Natural killer cell (primary cell): Measurements from ENCODE around the gene PPDPF. TPM values are rescaled to one million over a fixed set of nuclear protein-coding genes. Genes with fewer than 3 reads are reported as not detected.

Source experiments
- ATAC-seq, 3 donors: fragments of 150-1000 bp in 2 of 3; fragments of 200-7000 bp in 1 of 3; cut with Tn5 transposase; 1 replicate in 1 of 3; 2 replicates in 2 of 3; pipeline ENCODE4 v1.10.0; 2021; ENCODE audit warnings: mild to moderate bottlenecking in 2 of 3, moderate library complexity in 2 of 3
- DNase-seq, 2 donors: peaks; one replicate each; pipeline versions ENCODE4 v3.0.0 to v3.0.0-alpha.2; 2013 to 2021; ENCODE audit warnings: mixed read lengths in 1 of 2
- H3K27ac ChIP-seq: one replicate; pipeline ENCODE4 v1.5.1; 2013; ENCODE audit warnings: mild to moderate bottlenecking, low read length
- H3K27me3 ChIP-seq: one replicate; pipeline ENCODE4 v1.6.1; 2013; ENCODE audit warnings: low read length; ENCODE audit not compliant: control insufficient read depth, insufficient read depth
- H3K36me3 ChIP-seq: one replicate; pipeline ENCODE4 v1.6.1; 2013; ENCODE audit warnings: low read length; ENCODE audit not compliant: control insufficient read depth, insufficient read depth
- H3K4me1 ChIP-seq: one replicate; pipeline ENCODE4 v1.6.1; 2013; ENCODE audit warnings: low read length; ENCODE audit not compliant: control insufficient read depth, insufficient read depth
- H3K4me3 ChIP-seq: one replicate; pipeline ENCODE4 v1.5.1; 2013; ENCODE audit warnings: low read length
- H3K9me3 ChIP-seq: one replicate; pipeline ENCODE4 v1.6.1; 2013; ENCODE audit warnings: low read length; ENCODE audit not compliant: control insufficient read depth, insufficient read depth
- H3K27ac Mint-ChIP-seq, 2 donors: one replicate each; pipeline ENCODE4 v1.8.0; 2022; ENCODE audit warnings: mild to moderate bottlenecking in 2 of 2, mixed read lengths in 2 of 2, moderate library complexity in 1 of 2
- H3K27me3 Mint-ChIP-seq, 2 donors: one replicate each; pipeline ENCODE4 v1.8.0; 2022; ENCODE audit warnings: low read depth in 2 of 2, mixed read lengths in 2 of 2
- H3K36me3 Mint-ChIP-seq: one replicate; pipeline ENCODE4 v1.8.0; 2022; ENCODE audit warnings: mixed read lengths
- H3K4me1 Mint-ChIP-seq, 2 donors: one replicate each; pipeline ENCODE4 v1.8.0; 2022; ENCODE audit warnings: mixed read lengths in 2 of 2
- H3K4me3 Mint-ChIP-seq: one replicate; pipeline ENCODE4 v1.8.0; 2022; ENCODE audit warnings: mild to moderate bottlenecking, moderate library complexity, mixed read lengths
- H3K9me3 Mint-ChIP-seq, 2 donors: one replicate each; pipeline ENCODE4 v1.8.0; 2022; ENCODE audit warnings: mixed read lengths in 2 of 2
- WGBS: methylation state at CpG from one replicate; pipeline ENCODE4 v1.1.7; 2013; ENCODE audit warnings: missing lambda C conversion rate; ENCODE audit not compliant: insufficient coverage; 5-methylcytosine and 5-hydroxymethylcytosine counted together
- intact Hi-C: fragments of 100-400 bp; cut with micrococcal nuclease; formaldehyde crosslinking; loops from one replicate; pipeline ENCODE4 v1.14.2; 2022
- total RNA-seq, 4 donors: library from RNA; stranded (reverse); fragments of 120-200 nt in 1 of 4; gene quantifications; one replicate each; pipeline versions ENCODE4 v1.2.3 to v1.2.4, GENCODE V29; 2013 to 2022
- TF ChIP-seq, protein P1 (sequence below): fragments of 200-600 bp; IDR thresholded peaks from one replicate; pipeline ENCODE4 v1.8.0; 2022; ENCODE audit warnings: antibody characterized with exemption

The PPDPF gene
- total RNA-seq, 3 donors from 2014 or later (not counting 1 experiment from before 2014, with no cell fraction given) = 95.5 to 197 (median 159) TPM

DNA sequence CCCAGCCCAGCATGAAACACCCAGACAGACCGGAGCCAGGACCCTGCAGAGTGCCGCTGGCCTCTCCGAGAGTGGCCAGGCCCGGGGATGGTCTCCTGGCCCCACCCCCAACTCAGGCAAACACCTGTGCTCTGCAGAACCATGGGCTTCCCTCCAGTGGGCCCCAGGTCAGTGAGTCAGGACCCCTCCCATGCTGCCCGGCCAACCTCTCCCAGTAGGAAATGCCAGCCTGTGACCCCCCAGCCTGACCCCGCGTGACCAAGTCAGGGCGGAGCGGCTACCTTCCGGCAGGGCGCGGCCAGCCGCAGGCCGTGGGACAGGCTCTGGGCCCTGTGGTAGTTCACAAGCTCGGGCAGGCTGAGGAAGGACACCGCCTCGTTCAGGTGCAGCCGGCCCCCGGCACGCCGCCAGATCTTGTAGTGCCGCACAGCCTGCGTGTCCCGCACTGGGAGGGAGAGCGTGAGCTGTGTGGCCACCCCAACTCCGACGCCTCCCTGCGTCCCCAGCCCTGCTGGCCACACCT is 13.4 kb downstream of the PPDPF start:
- Mint-ChIP-seq H3K9me3 (no peaks in the 10 kb centered on the region), H3K4me3 (no peak overlapping the region), H3K36me3 (no peaks in the 10 kb centered on the region), H3K27ac (no peak overlapping the region), H3K27me3 (peaks cover 0 to 4% of the 10 kb centered on the region in 2 donors), H3K4me1 (peaks cover 0 to 20% of the 10 kb centered on the region in 2 donors)
- Histone ChIP-seq H3K27ac (no peak overlapping the region), H3K36me3 (no peaks in the 10 kb centered on the region), H3K4me3 (no peak overlapping the region), H3K9me3 (no peaks in the 10 kb centered on the region), H3K4me1 (peaks cover 25% of the 10 kb centered on the region), H3K27me3 (no peaks in the 10 kb centered on the region)
- TF ChIP-seq, protein P1, sequence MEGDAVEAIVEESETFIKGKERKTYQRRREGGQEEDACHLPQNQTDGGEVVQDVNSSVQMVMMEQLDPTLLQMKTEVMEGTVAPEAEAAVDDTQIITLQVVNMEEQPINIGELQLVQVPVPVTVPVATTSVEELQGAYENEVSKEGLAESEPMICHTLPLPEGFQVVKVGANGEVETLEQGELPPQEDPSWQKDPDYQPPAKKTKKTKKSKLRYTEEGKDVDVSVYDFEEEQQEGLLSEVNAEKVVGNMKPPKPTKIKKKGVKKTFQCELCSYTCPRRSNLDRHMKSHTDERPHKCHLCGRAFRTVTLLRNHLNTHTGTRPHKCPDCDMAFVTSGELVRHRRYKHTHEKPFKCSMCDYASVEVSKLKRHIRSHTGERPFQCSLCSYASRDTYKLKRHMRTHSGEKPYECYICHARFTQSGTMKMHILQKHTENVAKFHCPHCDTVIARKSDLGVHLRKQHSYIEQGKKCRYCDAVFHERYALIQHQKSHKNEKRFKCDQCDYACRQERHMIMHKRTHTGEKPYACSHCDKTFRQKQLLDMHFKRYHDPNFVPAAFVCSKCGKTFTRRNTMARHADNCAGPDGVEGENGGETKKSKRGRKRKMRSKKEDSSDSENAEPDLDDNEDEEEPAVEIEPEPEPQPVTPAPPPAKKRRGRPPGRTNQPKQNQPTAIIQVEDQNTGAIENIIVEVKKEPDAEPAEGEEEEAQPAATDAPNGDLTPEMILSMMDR = no peak
- DNase-seq = no peak
- WGBS = 91% methylated on average over 28 of the region's 28 CpGs
- intact Hi-C loops = no loop called here
- no peak for ATAC-seq

DNA sequence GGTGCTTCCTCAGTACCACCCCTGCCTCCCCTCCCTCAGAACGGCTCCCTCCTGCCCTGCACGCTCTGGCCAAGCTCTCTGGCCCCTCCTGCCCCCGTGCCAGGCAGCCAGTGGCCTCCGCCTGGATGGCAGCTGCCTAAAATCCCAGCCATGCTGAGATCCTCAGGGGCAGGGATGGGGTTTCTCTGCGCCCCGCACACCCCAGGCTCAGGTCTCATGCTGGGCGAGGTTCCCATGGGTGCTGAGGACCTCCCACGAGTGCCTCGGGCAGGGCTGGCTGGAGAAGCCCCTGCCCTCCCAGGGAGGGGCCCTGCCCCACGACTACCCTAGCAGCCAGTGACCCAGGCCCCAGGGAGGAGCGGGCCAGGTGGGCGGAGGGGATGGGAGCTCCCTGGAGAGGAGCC is 13.9 kb downstream of the PPDPF start:
- intact Hi-C loops = no loop called here
- Histone ChIP-seq H3K27me3 (no peaks in the 10 kb centered on the region), H3K27ac (no peak overlapping the region), H3K9me3 (no peaks in the 10 kb centered on the region), H3K4me3 (no peak overlapping the region), H3K4me1 (peaks cover 25% of the 10 kb centered on the region), H3K36me3 (no peaks in the 10 kb centered on the region)
- no peak for ATAC-seq
- H3K4me1 Mint-ChIP-seq = peaks cover 0 to 20% of the 10 kb centered on the region in 2 donors
- H3K27ac Mint-ChIP-seq = no peak overlapping the region
- peaks cover 0 to 4% of the 10 kb centered on the region in 2 donors for H3K27me3 Mint-ChIP-seq
- DNase-seq = no peak
- TF ChIP-seq, protein P1 = no peak
- no peaks in the 10 kb centered on the region for H3K36me3 Mint-ChIP-seq
- 82% methylated on average over 12 of the region's 12 CpGs for WGBS
- no peak overlapping the region for H3K4me3 Mint-ChIP-seq
- H3K9me3 Mint-ChIP-seq = no peaks in the 10 kb centered on the region

DNA sequence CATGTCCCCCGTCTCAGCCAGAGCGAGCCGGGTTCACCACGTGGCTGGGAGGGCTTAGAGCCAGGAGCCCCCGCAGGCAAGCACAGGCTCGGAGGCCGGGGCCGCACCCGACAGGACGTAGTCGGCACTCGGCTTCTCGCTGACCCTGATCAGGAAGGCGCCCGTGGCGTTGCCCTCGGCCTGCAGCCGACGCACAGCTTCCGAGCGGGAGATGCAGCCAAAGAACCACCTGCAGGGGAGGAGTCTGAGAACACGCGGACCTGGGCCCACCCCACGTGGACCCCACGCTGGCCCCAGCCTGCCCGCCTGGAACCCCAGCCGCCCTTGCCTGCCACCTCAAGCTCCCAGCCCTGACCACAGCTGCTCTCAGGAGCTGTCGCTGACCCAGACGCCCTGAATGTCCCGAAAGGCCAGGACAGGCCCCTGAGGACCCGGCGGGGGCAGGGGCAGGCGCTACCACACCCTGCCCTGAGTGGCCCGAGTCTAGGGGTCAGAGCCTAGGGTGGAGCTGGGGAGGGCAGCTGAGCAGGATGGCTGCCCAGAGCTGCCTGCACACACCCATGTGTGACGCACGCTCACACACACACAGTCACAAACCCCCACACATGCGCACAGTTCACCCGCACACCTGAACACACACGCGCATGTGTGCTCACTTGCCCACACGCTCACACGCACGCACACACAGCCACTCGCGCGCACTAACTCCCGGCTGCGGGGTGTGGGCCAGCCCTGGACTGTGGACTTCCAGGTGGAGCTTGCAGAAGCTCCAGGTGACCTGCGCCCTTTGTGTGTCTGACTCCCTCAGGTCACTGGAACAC is 14.5 kb downstream of the PPDPF start:
- DNase-seq = no peak
- no peaks in the 10 kb centered on the region for H3K9me3 Mint-ChIP-seq

More for the DNA sequence above, 14.5 kb downstream of the PPDPF start:
- Histone ChIP-seq H3K4me1 (peaks cover 25% of the 10 kb centered on the region), H3K27me3 (no peaks in the 10 kb centered on the region), H3K4me3 (no peak overlapping the region), H3K9me3 (no peaks in the 10 kb centered on the region), H3K27ac (no peak overlapping the region), H3K36me3 (no peaks in the 10 kb centered on the region)
- WGBS = 90% methylated on average over 49 of the region's 49 CpGs
- ATAC-seq = no peak
- H3K4me3 Mint-ChIP-seq = no peak overlapping the region
- intact Hi-C loops = loop anchor here (5.0 kb wide), 2 partner anchors 122 to 442 kb away; partner anchors contain the start of genes RTEL1 and SAMD10
- TF ChIP-seq, protein P1 = no peak
- no peaks in the 10 kb centered on the region for H3K36me3 Mint-ChIP-seq
- H3K27me3 Mint-ChIP-seq = peaks cover 0 to 4% of the 10 kb centered on the region in 2 donors
- peaks cover 0 to 20% of the 10 kb centered on the region in 2 donors for H3K4me1 Mint-ChIP-seq
- H3K27ac Mint-ChIP-seq = no peak overlapping the region
